H9 (cell line): ENCODE results near the gene SLC16A13. TPM values are rescaled to one million over a fixed set of nuclear protein-coding genes. Genes with fewer than 3 reads are reported as not detected.

Source experiments
- DNase-seq: peaks from one replicate; pipeline ENCODE4 v3.0.0-alpha.2; 2017
- H2AFZ ChIP-seq: one replicate; pipeline ENCODE4 v1.6.1; 2013; ENCODE audit warnings: mild to moderate bottlenecking, low read length, control low read depth, moderate library complexity
- H2AK5ac ChIP-seq: 2 replicates; pipeline ENCODE4 v1.6.1; 2013; ENCODE audit warnings: low read length, control low read depth, mixed read lengths; ENCODE audit not compliant: insufficient read length
- H2BK120ac ChIP-seq: one replicate; pipeline ENCODE4 v1.6.1; 2013; ENCODE audit warnings: low read depth, mild to moderate bottlenecking, low read length, control low read depth, inconsistent platforms; ENCODE audit not compliant: poor library complexity, severe bottlenecking
- H2BK12ac ChIP-seq: 2 replicates; pipeline ENCODE4 v1.6.1; 2013; ENCODE audit warnings: low read length, control low read depth, mixed read lengths, low read depth; ENCODE audit not compliant: insufficient read length
- H2BK15ac ChIP-seq: 2 replicates; pipeline ENCODE4 v1.6.1; 2013; ENCODE audit warnings: low read depth, low read length, control low read depth
- H2BK20ac ChIP-seq: one replicate; pipeline ENCODE4 v1.6.1; 2013; ENCODE audit warnings: low read depth, mild to moderate bottlenecking, low read length, control low read depth, inconsistent platforms; ENCODE audit not compliant: poor library complexity, severe bottlenecking
- H2BK5ac ChIP-seq: 2 replicates; pipeline ENCODE4 v1.6.1; 2013; ENCODE audit warnings: low read length, control low read depth, mixed read lengths; ENCODE audit not compliant: insufficient read length
- H3K14ac ChIP-seq: 2 replicates; pipeline ENCODE4 v1.6.1; 2013; ENCODE audit warnings: low read length, control low read depth; ENCODE audit not compliant: insufficient read depth
- H3K18ac ChIP-seq: 2 replicates; pipeline ENCODE4 v1.6.1; 2013; ENCODE audit warnings: low read depth, mild to moderate bottlenecking, mixed read lengths, low read length, control low read depth; ENCODE audit not compliant: insufficient read length
- H3K23ac ChIP-seq: 2 replicates; pipeline ENCODE4 v1.6.1; 2013; ENCODE audit warnings: low read length, control low read depth, mixed read lengths, low read depth; ENCODE audit not compliant: insufficient read length
- H3K23me2 ChIP-seq: 2 replicates; pipeline ENCODE4 v1.6.1; 2013; ENCODE audit warnings: low read depth, mild to moderate bottlenecking, mixed read lengths, low read length, control low read depth; ENCODE audit not compliant: insufficient read length, poor library complexity, severe bottlenecking
- H3K27ac ChIP-seq: 2 replicates; pipeline ENCODE4 v1.5.1; 2013; ENCODE audit warnings: low read length, control low read depth, mixed read lengths, low read depth; ENCODE audit not compliant: insufficient read length
- H3K27me3 ChIP-seq: 2 replicates; pipeline ENCODE4 v1.6.1; 2013; ENCODE audit warnings: low read length, control low read depth, inconsistent platforms; ENCODE audit not compliant: insufficient read depth
- H3K4ac ChIP-seq: 2 replicates; pipeline ENCODE4 v1.6.1; 2013; ENCODE audit warnings: low read depth, mild to moderate bottlenecking, control low read depth, inconsistent platforms, low read length, moderate library complexity
- H3K4me1 ChIP-seq: 2 replicates; pipeline ENCODE4 v1.6.1; 2013; ENCODE audit warnings: low read length, control low read depth, inconsistent platforms; ENCODE audit not compliant: insufficient read depth
- H3K4me2 ChIP-seq: 2 replicates; pipeline ENCODE4 v1.6.1; 2013; ENCODE audit warnings: low read length, control low read depth, mixed read lengths; ENCODE audit not compliant: insufficient read length, insufficient read depth
- H3K56ac ChIP-seq: 2 replicates; pipeline ENCODE4 v1.6.1; 2013; ENCODE audit warnings: low read depth, mild to moderate bottlenecking, mixed read lengths, low read length, control low read depth; ENCODE audit not compliant: insufficient read length
- H3K79me1 ChIP-seq: 2 replicates; pipeline ENCODE4 v1.6.1; 2013; ENCODE audit warnings: low read depth, mild to moderate bottlenecking, moderate library complexity, low read length, control low read depth, inconsistent platforms; ENCODE audit not compliant: insufficient read depth, poor library complexity, severe bottlenecking
- H3K79me2 ChIP-seq: 2 replicates; pipeline ENCODE4 v1.6.1; 2013; ENCODE audit warnings: low read length, control low read depth, inconsistent platforms; ENCODE audit not compliant: insufficient read depth
- H3K9ac ChIP-seq: 2 replicates; pipeline ENCODE4 v1.6.1; 2013; ENCODE audit warnings: low read length, control low read depth, mixed read lengths; ENCODE audit not compliant: insufficient read length; ENCODE audit errors: extremely low read depth
- H3K9me3 ChIP-seq: one replicate; pipeline ENCODE4 v1.6.1; 2013; ENCODE audit warnings: low read depth, low read length, inconsistent platforms; ENCODE audit not compliant: control insufficient read depth
- H3T11ph ChIP-seq: one replicate; pipeline ENCODE4 v1.6.1; 2013; ENCODE audit warnings: mild to moderate bottlenecking, low read length, control low read depth, inconsistent platforms
- H4K20me1 ChIP-seq: one replicate; pipeline ENCODE4 v1.6.1; 2013; ENCODE audit not compliant: control insufficient read depth, insufficient read length, insufficient read depth
- H4K5ac ChIP-seq: 2 replicates; pipeline ENCODE4 v1.6.1; 2013; ENCODE audit warnings: low read depth, mild to moderate bottlenecking, mixed read lengths, low read length, control low read depth; ENCODE audit not compliant: insufficient read length
- H4K8ac ChIP-seq: replicated peaks from 2 replicates; pipeline ENCODE4 v1.6.1; 2013; ENCODE audit warnings: low read length, control low read depth, mixed read lengths, low read depth; ENCODE audit not compliant: insufficient read length
- H4K91ac ChIP-seq: 2 replicates; pipeline ENCODE4 v1.6.1; 2013; ENCODE audit warnings: low read depth, mild to moderate bottlenecking, moderate library complexity, mixed read lengths, low read length, control low read depth; ENCODE audit not compliant: insufficient read length
- H3K27ac Mint-ChIP-seq, 3 experiments: 2 replicates in 2 of 3; 3 replicates in 1 of 3; pipeline ENCODE4 v1.8.0; 2020 to 2021; ENCODE audit warnings: mixed read lengths in 3 of 3, mild to moderate bottlenecking in 1 of 3, moderate library complexity in 1 of 3
- H3K27me3 Mint-ChIP-seq: 2 replicates; pipeline ENCODE4 v1.8.0; 2021; ENCODE audit warnings: low read depth, mild to moderate bottlenecking, moderate library complexity, mixed read lengths
- H3K36me3 Mint-ChIP-seq, 3 experiments: 2 replicates in 2 of 3; 3 replicates in 1 of 3; pipeline ENCODE4 v1.8.0; 2020 to 2021; ENCODE audit warnings: low read depth in 3 of 3, mixed read lengths in 3 of 3; ENCODE audit not compliant: insufficient read depth in 1 of 3
- H3K4me1 Mint-ChIP-seq, 2 experiments: 2 replicates each; pipeline ENCODE4 v1.8.0; 2020; ENCODE audit warnings: mixed read lengths in 2 of 2
- H3K4me3 Mint-ChIP-seq, 2 experiments: 2 replicates in 1 of 2; 3 replicates in 1 of 2; pipeline ENCODE4 v1.8.0; 2020 to 2021; ENCODE audit warnings: mild to moderate bottlenecking in 2 of 2, mixed read lengths in 2 of 2, moderate library complexity in 1 of 2
- H3K9me3 Mint-ChIP-seq, 2 experiments: 2 replicates in 1 of 2; 3 replicates in 1 of 2; pipeline ENCODE4 v1.8.0; 2020; ENCODE audit warnings: mild to moderate bottlenecking in 2 of 2, mixed read lengths in 2 of 2, moderate library complexity in 1 of 2
- WGBS: extraction: QIAGEN DNeasy Blood & Tissue Kit; methylation state at CpG from one replicate; pipeline ENCODE4 v1.1.7; 2013; ENCODE audit warnings: missing lambda C conversion rate, low lambda C conversion rate, mixed read lengths; ENCODE audit not compliant: insufficient read length; ENCODE audit errors: extremely low coverage; 5-methylcytosine and 5-hydroxymethylcytosine counted together
- long read RNA-seq: library from polyadenylated mRNA; unstranded; transcript quantifications from one replicate; pipeline ENCODE4 v2.0.0, GENCODE V29; 2020
- total RNA-seq: library from RNA; stranded (reverse); gene quantifications from 2 replicates; pipeline ENCODE4 v1.2.1, GENCODE V29; 2021
- TF ChIP-seq, protein P1 (sequence below): fragments of 200-600 bp; sonication (generic); conservative IDR thresholded peaks from 3 replicates; pipeline ENCODE4 v1.8.0; 2021; ENCODE audit warnings: antibody characterized with exemption, mild to moderate bottlenecking

SLC16A13 gene, protein sequence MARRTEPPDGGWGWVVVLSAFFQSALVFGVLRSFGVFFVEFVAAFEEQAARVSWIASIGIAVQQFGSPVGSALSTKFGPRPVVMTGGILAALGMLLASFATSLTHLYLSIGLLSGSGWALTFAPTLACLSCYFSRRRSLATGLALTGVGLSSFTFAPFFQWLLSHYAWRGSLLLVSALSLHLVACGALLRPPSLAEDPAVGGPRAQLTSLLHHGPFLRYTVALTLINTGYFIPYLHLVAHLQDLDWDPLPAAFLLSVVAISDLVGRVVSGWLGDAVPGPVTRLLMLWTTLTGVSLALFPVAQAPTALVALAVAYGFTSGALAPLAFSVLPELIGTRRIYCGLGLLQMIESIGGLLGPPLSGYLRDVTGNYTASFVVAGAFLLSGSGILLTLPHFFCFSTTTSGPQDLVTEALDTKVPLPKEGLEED
- total RNA-seq = 6.1 and 6.8 TPM in 2 replicates
- long read RNA-seq, transcript SLC16A13-202 (1 exons, 968 nt) = major isoform, 6 of 14 reads
- long read RNA-seq, transcript SLC16A13-201 (4 exons, 1,748 nt) = major isoform, 6 of 14 reads
- long read RNA-seq, partial matches to known transcripts = 1 of 14 reads
- long read RNA-seq, other reads (novel, unspliced or antisense) = 1 of 14 reads

DNA sequence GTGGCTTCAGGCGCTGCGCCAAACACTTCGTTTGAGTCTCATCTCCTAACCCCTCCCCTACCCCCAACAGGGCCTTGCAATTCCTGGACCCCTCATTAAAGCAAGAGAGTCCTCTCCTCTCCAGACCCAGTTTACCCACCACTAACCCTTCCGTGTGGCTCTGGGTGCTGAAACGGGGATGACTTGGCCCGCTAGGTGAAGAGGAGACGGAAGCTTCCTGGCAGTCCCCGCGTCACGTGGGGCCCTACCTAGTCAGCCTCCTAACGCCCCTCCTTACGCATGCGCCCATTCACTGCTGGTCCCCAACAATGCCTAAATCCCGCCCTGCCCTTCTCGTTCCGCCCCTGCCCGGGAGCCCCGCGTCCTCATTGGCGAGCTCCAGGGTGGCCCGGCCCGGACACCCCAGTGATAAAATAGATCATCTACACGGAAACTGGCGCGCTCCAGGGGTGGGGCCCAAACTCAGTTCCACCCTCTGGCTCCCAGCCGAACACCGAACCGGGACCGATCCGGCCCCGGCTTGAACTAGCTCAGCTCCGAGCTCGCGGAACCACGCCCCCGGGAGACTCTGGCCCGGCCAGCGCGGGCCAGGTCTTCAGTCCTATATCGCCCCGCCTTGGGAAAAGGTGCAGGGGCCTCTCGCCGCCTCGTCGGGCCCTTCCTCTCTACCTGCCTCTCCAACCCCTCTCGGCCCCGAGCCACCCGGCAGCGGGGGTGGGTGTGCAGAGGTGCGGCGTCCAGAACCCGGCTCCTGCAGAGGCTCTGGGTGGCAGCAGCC lies at the start of gene SLC16A13:
SLC16A13 (plus strand) TSS at position 425 of the 778 bp plus-strand sequence. CDS start 368 bp downstream, outside the sequence.
- WGBS = no CpG with 5 or more reads among the region's 52 CpGs
- Histone ChIP-seq H2BK12ac (no peak within 1 kb of the TSS), H2BK120ac (no peak within 1 kb of the TSS), H3K9me3 (no peaks in the 10 kb centered on the region), H3K27me3 (no peaks in the 10 kb centered on the region), H3T11ph (no peak within 1 kb of the TSS), H2AK5ac (no peak within 1 kb of the TSS), H3K4ac (no peak within 1 kb of the TSS), H3K79me1 (no peaks in the 10 kb centered on the region), H3K23ac (no peak within 1 kb of the TSS), H2BK20ac (no peak within 1 kb of the TSS), H3K79me2 (no peaks in the 10 kb centered on the region), H3K4me2 (peak within 1 kb of the TSS; percentile 80), H3K56ac (no peak within 1 kb of the TSS), H4K5ac (no peak within 1 kb of the TSS), H3K4me1 (no peaks in the 10 kb centered on the region; the same call in 1 of the 2 replicates), H2AFZ (no peak within 1 kb of the TSS), H3K14ac (peak within 1 kb of the TSS; percentile 68; the same call in 1 of the 2 replicates), H4K20me1 (no peaks in the 10 kb centered on the region), H4K8ac (no peak within 1 kb of the TSS), H3K23me2 (peaks cover 15% of the 10 kb centered on the region), H2BK5ac (no peak within 1 kb of the TSS), H3K27ac (no peak within 1 kb of the TSS), H2BK15ac (no peak within 1 kb of the TSS; the same call in 1 of the 2 replicates), H3K9ac (peak within 1 kb of the TSS; percentile 51), H3K18ac (peak within 1 kb of the TSS; percentile 15), H4K91ac (no peak within 1 kb of the TSS)
- Mint-ChIP-seq H3K4me3 (peak within 1 kb of the TSS; percentile 91 to 95), H3K27ac (peak within 1 kb of the TSS; percentile 80 to 92 (median 86); a peak in 6 of 7 replicates), H3K4me1 (peaks cover 20 to 24% of the 10 kb centered on the region in 2 experiments), H3K27me3 (peaks cover 31% of the 10 kb centered on the region), H3K9me3 (no peaks in the 10 kb centered on the region), H3K36me3 (peaks cover 0 to 2% (median 1%) of the 10 kb centered on the region in 3 experiments; a peak in 2 of 7 replicates)
- DNase-seq = peak; percentile 99
- TF ChIP-seq, protein P1, sequence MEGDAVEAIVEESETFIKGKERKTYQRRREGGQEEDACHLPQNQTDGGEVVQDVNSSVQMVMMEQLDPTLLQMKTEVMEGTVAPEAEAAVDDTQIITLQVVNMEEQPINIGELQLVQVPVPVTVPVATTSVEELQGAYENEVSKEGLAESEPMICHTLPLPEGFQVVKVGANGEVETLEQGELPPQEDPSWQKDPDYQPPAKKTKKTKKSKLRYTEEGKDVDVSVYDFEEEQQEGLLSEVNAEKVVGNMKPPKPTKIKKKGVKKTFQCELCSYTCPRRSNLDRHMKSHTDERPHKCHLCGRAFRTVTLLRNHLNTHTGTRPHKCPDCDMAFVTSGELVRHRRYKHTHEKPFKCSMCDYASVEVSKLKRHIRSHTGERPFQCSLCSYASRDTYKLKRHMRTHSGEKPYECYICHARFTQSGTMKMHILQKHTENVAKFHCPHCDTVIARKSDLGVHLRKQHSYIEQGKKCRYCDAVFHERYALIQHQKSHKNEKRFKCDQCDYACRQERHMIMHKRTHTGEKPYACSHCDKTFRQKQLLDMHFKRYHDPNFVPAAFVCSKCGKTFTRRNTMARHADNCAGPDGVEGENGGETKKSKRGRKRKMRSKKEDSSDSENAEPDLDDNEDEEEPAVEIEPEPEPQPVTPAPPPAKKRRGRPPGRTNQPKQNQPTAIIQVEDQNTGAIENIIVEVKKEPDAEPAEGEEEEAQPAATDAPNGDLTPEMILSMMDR = no peak
